NCI-H146 treated with DMSO at 0.1 percent for 48 hours (cell line): Measurements from ENCODE around the gene HECW1.

ENCODE experiments used
- DNase-seq: peaks from one replicate; lab custom pipeline; 2025; ENCODE audit not compliant: unreplicated experiment; lab: John Stamatoyannopoulos, UW

Gene HECW1

DNA sequence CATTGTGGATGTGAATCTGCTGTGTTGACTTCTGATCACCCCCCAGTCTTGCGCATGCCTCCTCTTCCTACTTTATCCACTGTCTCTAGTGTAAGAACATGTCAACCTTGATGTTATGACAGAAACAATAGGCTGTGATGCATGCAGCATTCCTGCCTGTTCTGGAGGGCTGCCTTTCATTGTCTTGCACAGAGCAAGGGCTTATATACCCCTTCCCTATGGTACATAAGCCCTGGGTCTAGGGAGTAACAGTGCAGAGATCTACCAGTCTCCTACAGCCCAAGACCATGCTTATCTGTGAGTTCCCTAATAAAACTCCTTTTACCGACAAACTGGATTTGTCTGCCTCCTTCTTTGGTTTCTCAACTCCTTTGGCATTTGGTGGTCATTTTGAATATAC, 293.5 kb downstream of the HECW1 start:
- DNase-seq = no peak

DNA sequence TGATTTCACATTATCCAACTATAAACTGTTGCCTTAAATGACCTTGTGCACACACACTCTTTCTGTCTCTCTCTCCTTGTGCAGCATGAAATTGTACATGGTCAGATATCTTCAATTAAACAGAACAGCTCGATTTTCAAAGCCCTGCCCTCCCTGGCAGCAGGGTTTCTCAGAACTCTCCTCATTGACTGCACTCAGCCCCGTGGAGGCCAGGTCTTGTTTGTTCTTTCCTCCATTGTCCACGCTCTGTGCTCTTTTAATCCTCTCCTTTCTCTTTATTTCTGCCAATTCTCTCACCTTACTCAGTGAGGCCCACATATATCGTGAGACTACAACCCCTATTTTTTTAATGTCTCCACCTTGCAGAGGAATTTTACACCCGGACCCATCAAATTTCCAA, 294.5 kb downstream of the HECW1 start:
- DNase-seq = no peak

DNA sequence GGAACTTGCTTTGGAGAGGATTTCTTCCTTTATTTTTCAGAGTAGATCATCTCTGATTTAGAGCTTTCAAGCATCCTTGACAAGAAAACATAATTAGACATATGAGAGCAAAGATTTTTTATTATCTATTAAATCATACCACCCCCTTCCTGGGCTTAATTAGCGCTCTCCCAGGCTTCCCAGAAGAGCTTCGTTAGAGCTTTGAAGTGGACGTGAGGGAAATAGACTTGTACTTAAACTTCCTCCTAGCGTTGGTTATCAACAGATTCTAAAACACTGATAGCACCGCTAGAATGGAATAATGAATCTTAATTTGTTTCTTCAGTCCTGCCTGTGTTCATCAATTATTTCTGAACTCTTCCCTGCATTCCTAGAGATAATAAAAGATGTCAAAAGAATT, 296.5 kb downstream of the HECW1 start:
- no peak for DNase-seq

DNA sequence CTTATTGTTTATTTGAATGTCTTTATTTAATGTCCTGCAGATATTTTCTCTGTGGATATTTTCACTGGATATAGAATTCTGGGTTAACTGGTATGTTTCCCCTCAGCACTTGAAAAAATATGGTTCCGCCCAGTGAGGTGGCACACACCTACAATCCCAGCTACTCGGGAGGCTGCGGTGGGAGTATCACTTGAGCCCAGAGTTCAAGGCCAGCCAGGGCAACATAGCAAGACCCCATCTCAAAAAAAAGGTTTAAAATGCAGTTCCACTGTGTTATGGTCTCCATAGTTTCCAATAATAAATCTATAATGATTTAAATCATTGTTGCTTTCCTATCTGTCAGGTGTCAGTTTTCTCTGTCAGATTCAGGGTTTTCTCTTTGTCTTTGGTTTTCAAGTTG, 305.0 kb downstream of the HECW1 start:
- DNase-seq = no peak

DNA sequence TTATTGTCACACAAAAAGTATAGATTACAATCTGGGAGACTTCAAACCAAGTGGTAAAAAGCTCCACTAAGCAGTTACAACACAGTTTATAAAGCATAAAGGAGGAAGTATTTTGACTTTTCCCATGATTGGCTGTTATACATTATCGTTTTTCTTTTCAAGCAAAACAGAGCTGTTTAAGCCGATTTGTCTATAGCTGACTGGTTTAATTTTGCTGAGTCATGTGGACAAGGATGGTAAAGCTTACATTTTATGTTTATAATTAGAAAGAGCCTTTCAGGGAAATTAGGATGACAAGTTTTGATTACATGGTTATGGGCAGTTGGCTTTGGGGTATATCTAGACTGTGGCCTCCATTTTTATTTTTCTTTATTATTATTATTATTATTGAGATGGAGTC, 318.0 kb downstream of the HECW1 start:
- DNase-seq = no peak

DNA sequence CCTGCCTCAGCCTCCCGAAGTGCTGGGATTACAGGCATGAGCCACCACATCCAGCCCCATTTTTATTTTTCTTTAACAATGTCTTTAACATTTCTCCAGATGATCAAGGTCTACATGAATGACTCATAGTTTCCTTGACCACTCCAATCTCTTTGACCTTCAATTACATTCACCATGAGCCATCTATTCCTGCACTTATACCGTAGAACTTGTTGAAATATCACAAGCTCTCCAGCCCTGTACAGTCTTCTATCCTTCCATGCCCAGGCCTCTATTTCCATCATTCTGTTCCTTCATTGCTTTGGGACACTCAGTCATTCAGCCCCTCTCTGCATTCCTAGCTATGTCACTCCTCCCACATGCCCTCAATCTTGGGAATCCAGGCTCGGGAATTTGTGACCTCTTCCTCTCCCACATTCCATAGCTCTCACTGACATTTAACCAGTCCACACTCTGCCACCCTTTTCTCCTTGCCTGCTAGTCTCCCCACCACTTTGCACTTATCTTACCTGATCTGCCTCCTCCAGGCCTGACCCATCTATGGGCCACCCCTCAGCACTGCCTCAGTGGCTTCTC, 318.7 kb downstream of the HECW1 start:
- DNase-seq = no peak

DNA sequence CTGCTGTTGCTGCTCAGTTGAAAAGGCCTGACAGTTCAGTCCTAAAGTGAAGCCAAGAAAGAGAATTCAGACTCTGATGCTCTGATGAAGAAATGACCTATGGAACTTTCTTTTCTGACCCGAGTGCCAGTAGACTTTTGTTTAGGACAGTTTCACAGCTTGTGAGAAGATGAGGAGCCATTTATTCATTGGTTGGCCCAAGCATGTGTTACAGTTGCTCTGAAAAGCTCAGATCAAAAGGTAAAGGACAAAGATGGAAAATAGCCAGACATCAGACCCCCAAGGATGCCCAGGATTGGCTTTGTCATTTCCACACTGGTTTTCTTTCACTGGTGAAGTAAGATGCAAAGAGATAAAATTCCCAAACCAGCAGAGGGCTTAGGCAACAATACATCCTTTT, 321.2 kb downstream of the HECW1 start:
- DNase-seq = no peak

DNA sequence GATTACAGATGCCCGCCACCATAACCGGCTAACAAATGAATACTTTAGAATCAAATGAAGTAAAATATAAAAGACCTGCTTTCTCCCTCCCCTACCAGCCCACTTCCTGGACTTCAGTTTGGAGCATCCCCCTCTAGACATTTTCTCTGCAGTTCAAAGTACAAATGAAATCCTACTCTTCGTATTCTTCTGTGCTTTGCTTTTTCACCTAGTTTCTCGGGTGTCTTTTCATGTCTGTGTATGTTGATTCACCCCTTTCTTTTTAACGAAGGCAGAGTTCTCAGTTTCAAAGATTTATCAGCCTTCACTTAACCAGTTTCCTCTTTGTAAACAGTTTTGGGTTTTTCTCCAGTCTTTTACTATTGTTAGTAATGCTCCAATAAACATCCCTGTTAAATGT, 324.6 kb downstream of the HECW1 start:
- no peak for DNase-seq

DNA sequence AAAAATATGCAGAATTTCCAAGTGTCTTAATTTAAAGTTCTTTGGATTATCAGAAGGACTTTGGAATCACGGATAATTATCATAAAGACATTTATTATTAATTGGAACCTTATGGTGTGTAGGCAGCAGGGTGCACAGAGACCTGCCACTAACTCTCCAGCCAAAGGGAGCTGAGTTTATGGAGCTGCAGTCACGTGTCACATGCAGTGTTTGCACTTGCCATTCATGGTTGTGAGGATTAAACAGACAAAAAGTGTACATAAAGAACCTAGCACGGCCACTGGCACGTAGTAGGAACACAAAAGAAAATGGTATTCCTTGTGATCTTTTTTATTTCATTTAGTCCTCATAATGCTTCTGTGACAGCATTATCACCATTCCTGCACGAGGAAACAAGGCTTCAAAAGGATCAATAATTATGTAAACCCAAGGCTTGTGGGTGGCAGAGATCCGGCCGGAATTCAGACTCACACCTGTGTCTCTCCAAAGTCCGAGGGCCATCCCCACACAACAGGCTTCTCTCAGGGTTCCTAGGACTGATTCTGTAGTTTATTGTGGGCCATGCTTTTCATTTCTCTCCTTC, 326.5 kb downstream of the HECW1 start:
- DNase-seq = no peak

DNA sequence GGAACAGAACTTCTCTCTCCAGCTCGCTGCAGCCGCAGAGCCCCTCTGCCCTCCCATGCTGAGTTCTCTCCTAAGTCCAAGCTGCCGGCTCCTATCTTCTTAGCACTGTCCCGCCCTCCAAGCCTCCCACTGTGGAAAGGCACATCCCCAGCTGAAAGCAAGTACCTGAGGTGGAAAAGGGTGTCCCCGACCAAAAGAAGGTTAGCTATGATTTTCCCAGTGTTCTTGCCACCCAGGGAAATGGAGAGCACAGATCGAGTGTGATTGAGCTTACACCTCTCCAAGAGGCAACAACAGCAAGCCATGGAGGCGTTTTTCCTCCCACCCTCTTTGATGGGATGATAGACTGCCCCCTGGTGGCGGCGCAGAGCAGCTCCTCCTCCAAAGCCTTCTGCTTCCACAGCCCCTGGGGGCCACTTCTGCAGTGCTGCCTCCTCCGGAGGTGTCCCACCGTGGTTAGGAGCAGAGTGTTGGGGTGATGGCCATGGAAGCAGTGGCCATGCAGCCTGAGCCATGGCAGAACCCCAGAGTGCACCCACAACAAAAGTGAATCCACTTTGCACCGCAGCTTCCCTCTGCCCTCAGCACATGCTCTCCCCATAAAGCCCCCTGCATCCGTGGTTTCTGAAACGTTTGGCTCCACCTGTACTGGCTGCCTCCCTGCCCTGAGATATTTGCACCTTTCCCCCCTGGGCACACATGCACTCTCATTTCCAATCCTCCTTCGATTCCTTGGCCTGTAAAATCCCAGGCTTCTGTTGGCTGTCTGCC, 327.4 kb downstream of the HECW1 start:
- DNase-seq = no peak

DNA sequence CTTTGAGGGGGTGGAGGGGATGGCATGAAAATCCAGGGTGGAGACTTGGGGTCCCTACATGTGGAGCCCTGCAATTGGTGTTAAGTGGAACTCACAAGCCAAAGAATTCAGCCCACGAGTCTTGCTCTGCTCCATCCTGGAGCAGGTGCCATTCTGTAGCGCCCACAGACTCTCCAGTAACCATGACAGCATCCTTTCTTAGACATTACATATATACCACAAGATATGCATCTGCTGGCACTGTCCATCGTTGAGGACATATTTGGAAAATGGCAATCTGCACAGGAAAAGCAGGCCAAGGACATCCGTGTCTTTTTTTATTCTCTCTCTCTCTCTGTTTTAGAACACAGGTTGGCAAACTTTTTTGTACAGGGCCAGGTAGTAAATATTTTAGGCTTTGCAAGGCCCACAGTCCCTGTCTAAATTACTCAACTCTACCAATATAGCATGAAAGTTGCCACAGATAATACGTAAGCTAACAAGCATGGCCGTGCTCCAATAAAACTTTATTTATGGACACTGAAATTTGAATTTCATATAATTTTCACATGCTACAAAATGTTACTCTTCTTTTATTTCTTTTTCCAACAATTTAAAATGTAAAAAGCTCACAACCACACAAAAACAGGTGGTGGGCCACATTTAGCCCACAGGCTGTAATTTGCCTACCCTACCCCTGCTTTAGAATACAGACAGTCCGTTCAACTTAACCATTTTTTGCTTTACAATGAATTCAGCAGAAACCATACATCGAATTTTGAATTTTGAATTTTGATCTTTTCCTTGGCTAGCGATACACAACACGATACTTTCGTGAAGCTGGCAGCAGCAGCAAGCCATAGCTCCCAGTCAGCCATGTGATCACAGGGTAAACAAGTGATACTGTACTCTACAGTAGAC, 329.0 kb downstream of the HECW1 start:
- DNase-seq = no peak

DNA sequence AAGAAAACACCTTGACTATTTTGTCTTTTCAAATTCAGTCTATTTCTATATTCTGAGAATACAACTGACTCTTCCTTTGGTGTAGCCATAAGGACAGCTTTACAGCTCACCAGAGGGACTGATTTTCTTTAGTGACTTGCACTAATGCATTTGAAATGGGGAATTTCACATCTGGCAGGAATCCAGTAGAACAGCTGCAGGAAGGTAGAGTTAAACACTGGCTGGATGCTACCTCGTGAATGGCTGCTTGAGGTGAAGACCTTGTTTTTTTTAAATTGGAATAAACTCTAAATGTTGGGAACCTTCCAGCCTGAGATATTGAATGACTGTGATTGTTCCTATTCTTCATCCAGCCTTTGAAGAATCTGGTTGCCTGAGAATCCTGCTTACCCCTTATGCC, 330.9 kb downstream of the HECW1 start:
- DNase-seq = no peak

DNA sequence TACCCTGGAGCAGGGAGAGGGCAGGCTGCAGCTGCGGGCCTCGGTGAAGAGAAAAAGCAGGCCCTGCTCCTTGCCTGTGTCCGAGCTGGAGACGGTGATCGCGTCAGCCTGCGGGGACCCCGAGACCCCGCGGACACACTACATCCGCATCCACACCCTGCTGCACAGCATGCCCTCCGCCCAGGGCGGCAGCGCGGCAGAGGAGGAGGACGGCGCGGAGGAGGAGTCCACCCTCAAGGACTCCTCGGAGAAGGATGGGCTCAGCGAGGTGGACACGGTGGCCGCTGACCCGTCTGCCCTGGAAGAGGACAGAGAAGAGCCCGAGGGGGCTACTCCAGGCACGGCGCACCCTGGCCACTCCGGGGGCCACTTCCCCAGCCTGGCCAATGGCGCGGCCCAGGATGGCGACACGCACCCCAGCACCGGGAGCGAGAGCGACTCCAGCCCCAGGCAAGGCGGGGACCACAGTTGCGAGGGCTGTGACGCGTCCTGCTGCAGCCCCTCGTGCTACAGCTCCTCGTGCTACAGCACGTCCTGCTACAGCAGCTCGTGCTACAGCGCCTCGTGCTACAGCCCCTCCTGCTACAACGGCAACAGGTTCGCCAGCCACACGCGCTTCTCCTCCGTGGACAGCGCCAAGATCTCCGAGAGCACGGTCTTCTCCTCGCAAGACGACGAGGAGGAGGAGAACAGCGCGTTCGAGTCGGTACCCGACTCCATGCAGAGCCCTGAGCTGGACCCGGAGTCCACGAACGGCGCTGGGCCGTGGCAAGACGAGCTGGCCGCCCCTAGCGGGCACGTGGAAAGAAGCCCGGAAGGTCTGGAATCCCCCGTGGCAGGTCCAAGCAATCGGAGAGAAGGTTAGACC, 332.5 kb downstream of the HECW1 start:
- no peak for DNase-seq

DNA sequence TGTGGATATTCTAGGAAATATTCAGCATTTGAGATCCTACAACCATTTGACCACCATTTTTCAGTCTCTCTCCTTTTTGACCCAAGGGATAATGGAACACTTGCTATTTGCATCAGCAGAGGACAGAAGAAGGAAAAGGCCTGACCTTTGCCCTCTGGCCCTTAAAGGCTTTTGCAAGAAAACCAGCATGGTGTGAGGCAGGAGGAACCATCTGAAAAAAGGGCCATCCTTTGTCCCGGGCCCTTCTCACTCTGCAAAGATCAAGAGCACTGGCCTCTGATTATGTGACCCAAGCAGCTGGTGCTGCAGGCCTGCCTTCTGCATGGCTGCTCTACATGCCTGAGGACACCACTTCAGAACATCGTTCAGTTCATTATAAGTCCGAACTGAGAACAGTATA, 337.1 kb downstream of the HECW1 start:
- no peak for DNase-seq

DNA sequence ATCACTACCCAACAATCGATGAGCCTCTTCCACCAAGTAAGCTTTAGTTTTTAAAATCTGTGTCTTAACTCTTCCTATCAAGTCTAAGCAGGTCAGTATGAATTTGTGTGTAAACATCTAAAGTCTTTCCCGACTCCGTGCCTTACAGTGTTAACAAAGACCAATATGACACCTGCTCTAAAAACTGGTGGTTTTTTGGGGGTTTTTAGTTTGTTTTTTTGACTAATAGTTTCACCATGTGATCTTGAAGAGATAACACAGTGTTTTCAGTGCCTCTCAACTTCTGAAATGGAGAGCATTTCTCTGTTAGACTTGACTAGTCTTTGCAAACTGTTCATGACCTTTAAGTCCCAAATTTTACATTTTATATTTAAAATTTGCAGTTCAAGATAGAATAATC, 338.4 kb downstream of the HECW1 start:
- DNase-seq = no peak

DNA sequence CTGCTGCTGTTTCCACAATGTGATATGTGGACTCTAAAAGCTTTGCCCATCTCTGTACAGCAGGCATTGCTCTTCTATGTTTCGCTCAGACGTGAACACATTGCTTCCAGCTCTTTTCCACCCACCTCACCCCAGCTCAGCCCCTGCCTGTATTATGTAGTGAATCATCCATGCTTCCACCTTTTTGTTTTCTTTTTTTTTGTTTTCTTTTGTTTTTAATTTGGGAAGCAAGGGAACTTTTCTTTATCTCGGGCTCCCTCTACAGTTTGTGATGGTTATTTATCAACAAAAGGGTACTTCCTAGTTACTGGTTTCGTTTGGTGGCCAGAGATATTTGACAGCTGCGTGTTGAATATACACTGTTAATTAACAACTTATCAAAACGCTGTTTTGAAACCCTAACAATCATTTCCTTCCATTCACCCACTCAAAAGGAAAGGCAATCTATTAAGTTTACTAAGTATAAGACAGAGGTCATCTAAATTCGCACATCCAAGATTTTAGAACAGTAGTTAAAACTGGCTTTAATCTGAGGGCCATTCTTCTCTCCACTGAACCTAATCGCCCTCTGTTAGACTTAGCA, 342.6 kb downstream of the HECW1 start:
- DNase-seq = no peak

DNA sequence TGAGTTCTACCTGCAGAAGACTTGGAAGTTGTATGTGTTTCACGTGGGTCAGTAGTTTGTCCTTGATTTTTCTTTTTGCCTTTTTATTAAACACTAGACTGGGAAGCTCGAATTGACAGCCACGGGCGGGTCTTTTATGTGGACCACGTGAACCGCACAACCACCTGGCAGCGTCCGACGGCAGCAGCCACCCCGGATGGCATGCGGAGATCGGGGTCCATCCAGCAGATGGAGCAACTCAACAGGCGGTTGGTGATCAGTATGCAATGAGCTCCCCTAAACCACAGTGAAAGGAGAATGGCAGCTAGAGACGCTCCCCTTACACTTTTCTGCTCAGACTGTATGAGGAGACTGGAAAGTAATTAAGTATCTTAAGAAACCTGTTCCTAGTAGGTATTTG, 343.8 kb downstream of the HECW1 start:
- no peak for DNase-seq

DNA sequence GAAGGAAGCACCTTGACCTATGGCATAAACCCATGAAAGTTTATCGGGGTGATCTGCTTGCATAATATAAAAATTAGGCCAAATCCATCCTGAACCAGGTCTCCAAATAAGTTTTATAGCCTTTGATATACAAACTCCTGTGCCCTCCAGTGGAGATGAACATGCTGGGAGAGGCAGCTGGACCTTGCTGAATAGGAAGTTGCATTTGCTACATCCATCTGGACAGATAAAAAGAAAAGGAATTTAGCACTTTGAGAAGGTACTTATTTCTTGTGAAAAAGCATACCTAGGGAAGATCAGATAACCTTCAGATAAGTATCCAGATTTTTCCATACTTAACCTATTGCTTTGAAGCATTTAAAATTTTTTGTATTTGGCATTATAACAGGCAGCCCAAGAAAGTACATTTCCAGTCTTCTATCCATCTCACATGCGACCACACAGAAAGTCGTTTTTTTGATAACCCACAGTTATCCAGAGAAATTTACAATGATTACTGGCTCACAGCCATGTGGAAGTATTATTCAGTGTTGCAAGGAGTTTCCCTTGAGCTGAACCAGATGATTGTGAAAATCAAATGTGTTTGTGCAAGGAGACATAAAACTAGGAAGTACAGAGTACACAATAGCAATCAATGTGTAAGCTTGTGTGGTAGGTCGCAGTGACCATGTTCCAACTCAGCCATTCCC, 346.0 kb downstream of the HECW1 start:
- DNase-seq = no peak

DNA sequence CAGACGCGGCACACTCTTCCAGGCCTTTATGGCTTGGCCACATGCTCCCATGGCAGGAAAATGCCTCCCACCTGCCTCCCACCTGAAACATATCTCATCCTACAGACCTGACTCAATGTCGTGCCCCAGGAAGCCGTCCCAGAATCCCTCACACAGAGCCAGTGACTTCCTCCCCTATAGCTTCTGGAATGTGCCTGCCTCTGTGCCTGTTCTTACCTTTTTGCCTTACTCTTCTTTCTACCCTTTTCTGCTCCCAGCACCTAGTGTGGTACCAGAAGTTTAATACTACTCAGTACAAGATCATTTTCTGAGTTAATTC, 346.5 kb downstream of the HECW1 start:
- DNase-seq = no peak

DNA sequence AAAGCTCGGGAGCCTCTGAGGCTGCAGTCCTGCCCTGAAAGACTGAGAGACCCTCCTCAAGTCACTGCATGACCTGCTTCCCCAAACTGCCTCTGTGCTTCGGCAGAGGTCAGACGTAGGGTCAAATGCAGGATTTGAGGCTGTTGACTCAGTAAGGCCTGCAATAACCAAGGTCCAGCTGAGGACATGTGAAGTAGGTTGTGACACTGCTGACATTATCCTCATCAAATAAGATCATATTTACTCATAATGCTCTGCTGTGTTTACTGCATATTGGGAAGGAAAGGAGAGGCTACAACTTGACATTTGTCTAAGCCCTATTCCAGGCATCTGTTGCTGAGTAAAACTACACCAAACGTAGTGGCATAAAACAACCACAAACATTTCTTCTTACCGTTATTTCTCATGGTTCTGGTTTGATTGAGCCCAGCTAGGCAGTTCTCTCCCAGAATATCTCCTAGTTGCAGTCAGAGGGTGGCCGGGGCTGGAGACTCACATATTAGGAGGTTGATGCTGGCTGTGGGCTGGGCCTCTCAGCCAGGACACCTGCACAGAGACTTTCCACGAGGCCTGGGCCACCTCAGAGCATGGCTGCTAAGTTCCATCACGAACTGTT, 348.4 kb downstream of the HECW1 start:
- DNase-seq = no peak
